Middle frontal gyrus (tissue), 1 donor: ENCODE results near the gene MYH3.

Experiments used
- DNase-seq: peaks from one replicate; pipeline ENCODE4 v3.0.0-alpha.2; 2015; ENCODE audit warnings: low spot score; ENCODE audit errors: extremely low spot score

Gene MYH3

DNA sequence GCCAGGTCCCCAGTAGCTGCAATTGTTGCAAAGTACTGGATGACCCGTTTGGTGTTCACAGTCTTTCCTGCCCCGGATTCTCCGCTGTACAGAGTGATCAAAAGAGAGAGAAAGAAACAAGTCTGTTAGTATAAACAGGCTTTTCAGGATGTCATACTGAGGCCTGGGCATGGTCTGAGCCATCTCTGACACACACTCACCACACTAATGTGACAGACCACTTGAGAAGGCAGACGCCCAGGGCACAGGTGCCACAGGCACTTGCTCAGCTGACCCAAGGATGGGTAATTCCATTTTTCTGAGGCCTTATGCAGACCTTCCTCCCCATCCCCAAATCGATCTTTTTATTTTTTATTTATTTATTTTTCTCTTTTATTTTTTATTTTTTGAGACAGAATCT, 7.5 kb downstream of the MYH3 start:
- no peak for DNase-seq

DNA sequence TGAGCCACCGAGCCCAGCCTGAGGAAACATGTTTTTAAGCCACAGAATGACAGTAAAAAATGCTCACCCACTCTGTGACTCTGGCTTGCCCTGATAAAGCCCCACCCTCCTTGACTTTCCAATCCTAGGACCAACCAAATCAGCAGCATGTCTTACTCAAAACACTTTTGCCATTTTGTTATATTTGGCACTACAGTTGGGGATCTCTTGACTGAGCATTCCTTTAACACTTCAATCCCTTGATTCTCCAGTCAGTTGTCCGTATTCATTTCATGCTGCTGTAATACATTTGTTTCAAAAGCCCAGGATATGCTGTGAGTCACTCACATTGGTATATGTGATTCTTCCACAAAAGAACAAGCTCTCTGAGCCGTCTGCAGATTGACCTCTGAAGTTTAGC, 8.2 kb downstream of the MYH3 start:
- DNase-seq, result no peak

DNA sequence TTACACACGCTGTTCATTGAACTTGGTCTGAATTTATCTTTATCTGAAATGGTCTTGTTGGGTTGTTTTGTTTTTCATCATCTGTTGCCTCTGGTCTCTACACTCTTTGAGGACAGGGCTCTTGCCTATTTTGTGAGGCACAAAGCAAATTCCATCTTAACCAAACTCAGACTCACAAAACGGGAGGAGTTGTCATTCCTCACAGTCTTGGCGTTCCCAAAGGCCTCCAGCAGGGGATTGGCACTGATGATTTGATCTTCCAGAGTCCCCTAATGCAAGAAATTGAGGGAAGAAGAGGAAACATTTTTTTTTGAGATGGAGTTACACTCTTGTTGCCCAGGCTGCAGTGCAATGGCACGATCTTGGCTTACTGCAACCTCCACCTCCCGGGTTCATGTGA, 8.7 kb downstream of the MYH3 start:
- DNase-seq, result no peak

DNA sequence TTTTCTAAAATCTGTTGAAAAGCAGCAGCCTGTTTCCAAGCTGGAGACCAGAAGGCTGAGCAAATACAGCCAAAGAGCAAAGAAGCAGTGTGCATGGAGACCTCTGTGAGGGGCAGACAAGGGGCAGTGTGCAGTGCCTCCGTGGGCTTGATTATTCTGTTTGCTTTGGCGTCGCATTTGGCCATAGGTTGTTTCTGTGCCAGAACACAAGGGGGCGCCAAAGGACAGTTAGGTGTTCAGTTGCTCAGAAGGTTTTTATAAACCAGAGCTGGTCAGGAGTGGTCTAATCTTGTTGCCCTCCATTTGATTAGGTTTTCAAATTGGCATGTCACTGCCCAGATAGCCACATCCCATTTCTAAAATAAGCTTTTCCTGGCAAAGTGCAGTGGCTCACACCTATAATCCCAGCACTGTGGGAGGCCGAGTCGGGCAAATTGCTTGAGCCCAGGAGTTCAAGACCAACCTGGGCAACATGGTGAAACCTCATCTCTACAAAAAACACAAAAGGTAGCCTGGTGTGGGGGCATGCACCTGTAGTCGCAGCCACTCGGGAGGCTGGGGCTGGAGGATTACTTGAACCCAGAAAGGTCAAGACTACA, 10.6 kb downstream of the MYH3 start:
- DNase-seq, result no peak

DNA sequence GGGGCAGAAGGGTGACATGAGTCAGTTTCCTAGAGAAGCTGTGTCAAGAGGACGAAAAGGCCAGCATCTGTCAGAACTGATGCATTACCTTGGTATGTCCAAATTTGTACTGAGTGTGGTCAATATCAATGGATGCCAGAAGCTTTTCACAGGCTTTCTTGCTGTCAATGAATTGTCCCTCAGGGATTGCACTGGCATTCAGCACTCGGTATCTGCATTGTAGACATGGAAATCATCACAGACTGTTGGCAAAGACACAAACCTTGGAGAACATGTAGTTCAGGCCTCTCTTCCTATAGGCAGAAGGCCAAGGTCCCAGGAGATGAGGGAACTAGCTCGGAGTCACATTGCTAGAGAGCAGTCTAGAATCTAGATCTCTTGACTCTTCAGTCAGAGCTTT, 16.6 kb downstream of the MYH3 start:
- DNase-seq, result no peak

DNA sequence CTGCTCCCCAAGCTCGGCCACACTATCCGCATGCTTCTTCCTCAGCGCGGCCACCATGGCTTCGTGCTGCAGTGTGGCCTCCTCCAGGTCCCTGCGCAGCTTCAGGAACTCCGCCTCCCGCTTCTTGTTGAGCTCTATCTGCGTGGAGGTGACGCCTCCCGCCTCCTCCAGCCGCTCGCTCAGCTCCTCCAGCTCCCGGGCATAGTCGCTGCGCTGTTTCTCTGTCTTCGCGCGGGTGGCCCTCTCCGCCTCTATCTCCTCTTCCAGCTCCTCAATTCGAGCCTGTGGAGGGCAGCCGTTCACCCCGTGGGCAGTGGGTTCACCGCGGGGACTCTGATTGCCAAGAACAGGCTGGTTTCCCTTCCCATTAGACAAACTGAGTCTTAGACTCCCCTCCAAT, 19.0 kb downstream of the MYH3 start:
- DNase-seq, result no peak

DNA sequence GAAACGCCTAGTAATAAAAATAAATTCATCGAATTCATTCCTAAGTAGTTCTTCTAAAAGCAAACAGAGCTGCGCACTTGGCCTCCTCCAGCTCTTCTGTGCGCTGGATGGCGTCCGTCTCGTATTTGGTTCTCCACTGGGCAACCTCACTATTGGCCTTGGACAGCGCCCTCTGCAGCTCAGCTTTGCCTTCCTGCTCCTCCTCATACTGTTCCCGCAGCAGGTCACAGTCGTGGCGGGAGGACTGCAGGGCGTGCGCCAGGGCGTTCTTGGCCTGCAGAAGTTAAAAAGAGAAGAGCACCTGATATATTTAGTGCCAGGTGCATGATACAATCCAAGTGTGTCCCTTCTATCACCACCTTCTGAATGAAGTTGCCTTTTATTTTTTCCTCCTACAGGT, 21.8 kb downstream of the MYH3 start:
- DNase-seq, result no peak

DNA sequence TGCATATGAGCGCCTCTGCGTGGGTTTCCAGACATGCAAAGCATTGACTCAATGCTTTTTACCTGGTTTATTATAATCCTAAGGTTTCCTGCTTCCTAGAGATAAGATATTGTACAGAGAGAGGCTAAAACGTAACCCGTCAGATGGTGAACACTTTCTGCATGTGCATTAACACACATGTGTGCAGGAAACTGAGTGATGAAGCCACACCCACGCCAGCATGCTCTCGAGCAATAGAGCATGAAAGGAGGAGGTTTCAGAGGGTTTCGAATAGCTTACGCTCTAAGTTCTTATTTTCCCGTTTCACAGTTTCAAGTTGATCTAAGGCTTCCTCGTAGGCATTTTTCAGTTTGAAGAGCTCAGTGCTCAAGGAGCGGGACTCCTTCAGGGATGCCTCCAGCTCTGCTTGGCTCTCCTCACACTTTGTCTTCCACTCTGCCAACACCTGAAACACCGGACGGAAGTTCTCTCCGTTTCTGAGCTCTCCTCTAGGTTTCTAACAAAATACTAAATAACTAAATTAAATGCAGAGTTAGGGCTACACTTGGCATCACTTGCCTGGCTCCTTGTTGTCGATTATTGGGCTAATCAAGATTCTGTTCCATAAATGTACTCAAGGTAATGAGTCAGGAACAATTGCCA, 23.2 kb downstream of the MYH3 start:
- DNase-seq, result no peak

DNA sequence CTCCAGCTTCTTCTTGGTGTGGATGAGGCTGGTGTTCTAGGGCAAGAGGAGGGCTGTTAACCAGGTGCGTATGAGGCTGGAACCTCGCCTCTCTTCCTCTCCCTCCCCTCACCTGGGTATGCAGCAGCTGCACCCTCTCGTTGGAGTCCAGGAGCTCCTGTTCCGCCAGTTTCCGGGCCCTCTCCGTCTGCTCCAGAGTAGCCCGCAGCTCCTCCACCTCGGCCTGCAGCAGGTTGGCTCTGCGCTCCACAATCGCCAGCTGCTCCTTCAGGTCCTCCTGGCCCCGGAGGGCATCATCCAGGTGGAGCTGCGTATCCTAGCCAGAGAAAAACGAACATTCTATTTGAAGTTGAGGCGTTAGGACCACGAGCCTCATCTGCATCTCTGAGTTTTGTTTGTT, 25.4 kb downstream of the MYH3 start:
- DNase-seq, result no peak

DNA sequence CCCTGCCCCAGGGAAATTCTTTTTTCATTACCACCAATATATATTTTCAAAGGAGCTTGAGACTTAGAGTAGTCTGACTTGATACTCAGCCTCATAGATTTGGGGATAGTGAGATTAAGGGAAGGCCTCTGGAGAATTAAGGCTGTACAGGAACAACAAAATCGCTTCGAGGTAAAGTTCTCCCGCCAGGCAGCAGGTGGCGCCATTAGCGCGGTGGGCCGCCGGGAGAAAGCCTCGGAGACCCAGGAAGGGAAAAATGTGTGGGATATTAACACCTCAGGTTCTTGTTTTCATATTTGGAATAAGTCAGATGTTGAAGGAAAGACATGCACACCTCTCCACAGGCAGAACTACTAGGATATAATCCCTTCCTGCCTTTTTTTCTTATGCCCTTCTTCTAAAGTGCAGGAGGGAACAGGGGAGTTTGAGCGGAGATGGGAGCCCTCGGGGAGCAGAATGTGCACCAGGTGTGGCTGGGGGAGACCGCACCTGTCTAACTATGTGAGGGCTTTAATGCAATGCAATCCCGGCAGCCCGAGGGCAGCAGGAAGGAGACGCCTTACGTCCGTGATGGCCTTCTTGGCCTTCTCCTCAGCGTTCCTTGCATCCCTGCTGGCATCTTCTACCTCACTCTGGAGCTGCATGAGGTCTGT, 25.9 kb downstream of the MYH3 start:
- DNase-seq, result no peak

DNA sequence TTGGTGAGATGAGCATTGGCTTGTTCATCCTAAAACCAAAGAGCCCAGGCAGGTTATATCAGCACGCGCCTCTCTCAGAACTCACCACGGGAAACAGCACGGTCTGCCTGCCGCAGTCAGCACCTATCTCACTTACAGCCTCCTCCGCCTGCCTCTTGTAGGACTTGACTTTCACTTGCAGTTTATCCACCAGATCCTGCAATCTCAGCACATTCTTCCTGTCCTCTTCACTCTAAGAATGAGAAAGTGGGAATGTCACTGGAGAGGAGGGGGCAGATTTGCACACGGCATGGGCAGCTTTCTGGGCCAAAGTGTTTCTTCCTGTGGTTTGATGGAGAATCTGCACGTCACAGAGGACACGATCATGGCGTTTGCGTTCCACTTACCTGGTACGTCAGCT, 27.4 kb downstream of the MYH3 start:
- DNase-seq, result no peak

DNA sequence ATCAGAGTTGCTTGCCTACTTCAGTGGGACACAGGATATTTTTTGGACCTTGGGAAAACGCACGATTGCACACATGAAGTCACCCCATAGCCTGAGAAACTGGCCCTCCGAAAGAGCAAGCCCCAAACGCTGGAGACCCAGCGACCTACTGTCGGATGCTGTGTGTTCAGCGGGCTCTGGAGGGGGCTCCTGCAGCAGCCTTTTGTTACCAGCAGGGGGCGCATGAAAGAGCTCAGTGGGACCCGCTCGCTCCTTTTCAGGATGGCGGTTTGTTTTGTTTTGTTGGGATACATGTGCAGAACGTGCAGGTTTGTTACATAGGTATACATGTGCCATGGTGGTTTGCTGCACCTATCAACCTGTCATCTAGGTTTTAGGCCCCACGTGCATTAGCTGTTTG, 28.4 kb downstream of the MYH3 start:
- DNase-seq, result no peak

DNA sequence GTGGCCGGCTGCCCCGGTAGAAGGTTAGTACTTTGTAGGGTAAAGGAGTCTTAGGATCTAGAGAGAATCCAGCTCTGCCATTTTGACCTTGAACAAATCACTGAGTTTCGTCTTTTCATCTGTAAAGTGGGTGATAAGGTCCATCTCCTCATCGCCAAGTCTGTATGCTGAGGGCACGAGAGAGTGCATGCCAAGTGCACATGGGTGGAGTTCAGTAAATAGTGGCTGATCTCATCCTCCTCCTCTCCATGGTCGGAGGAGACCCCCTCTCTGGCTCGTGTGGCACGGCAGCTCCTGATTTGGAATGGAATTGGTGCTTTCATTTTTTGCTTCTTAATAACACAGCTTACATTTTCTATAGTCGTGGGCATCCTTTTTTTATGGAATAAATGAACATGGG, 30.7 kb downstream of the MYH3 start:
- DNase-seq, result no peak

DNA sequence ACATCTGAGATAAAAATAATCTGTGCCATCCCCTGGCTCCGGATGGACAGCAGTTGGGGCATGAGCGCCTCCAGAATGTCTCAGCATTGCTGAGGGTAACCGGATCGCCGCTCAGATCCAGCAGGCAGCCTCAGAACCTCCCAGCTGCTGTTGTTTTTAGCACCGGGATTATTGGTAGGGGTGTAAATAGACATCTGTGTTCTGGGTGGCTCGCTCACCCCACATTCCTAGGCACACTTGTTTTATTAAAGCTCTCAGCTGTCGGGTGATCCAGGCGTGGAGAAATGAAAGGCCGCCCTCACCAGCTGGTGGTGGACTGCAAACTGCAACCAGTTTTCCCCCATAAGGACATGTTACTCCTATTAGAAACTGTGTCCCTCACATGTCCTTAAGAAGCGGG, 32.1 kb downstream of the MYH3 start:
- no peak for DNase-seq

DNA sequence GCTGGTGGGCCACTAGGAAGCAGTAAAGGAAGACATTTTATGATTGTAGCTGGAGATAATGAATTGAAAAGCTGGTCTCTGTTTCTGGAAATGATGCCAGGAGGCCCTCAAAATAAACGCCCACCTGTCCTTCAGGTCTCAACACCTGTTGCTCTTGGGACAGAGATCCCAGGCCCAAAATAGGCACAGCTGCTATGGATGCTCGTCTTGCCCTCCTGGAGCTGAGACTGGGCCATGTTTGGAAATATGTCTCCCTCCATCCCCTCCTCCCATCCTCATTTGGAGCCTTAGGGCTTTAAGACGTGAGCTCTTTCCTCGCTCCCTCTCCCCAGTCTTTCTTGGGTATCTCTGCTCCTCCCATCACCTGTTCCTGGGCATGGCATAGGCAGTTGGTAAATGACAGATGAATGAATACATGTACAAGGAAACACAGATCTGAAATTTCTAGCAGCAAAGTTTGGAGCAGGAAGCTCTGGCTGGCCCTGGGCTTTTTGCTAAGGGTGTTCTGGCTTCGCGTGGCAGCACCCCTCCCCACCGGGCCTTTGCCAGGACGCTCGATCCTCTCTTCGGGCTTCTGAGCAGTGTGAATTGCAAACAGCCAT, 33.3 kb downstream of the MYH3 start:
- DNase-seq, result no peak

DNA sequence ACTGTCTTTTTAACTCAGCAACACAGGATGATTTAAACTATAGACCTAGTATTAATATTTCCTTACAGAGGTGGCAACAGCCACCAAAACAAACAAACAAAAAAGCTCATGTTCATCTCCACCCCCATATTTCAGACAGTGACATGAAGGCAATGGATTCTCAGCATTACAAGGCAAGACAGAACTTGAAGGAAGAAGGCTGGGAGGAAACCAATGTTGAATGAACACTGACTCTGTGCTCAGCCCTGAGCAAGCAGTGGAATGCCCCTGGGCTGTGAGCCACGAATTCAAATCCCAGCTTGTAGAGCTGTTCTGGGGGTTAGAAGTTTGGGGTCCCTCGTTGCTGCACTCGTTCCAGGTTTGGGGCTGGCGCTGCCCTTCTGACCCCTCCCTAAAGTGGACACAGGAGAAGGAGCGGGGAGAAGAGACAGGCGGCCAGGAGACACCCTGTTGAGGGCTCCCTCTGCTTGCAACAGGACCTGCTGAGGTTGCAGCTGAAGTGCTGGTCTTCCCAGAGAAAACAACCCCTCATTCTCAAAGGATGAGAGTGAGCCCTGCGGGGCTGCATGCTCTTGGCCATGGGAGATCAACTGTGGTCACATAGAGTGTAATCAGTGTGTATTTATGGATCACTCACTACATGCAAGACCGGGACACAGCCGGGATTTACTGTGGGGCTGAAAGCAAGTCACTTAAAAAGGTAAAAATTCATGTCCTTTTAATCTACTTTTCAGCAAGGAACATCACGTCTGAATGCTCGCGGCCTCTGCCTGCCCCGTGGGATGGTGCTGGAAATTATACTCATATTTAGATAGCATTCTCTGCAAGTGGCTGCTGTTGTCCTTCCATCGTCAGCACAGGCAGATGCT, 34.3 kb downstream of the MYH3 start:
- DNase-seq, result no peak

DNA sequence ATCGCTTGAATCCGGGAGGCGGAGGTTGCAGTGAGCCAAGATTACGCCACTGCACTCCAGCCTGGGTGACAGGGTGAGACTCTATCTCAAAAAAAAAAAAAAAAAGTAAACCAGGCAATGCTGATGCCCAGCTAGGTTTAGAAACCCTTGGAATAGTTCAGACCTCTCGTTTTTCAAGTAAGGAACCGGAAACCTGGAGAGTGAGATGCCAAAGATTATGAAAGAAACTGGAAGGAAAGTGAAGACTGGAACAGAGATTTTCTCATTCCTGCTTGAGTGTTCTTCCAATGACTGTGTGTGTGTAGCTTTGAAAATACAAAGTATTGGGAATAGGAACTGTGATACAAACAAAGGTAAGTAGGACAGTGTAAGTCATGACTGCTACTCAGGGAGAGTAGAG, 35.7 kb downstream of the MYH3 start:
- DNase-seq, result no peak

DNA sequence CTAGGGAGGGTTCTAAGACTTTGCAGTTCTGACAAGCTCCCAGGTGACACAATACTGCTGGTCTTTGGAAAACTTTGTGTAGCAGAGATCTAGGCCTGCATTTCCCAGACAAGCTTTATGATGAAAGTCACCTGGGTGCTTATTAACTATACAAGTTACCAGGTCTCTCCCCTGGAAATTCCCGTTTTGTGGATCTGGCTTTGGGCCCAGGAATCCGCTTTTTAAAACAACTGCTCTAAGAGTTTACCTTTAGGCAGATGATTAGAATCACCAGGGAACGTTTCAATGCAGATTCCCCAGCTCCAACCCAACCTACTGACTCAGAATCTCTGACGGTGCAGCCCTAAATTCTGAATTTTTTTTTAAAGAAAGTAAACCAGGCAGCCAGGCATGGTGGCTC, 36.3 kb downstream of the MYH3 start:
- no peak for DNase-seq

DNA sequence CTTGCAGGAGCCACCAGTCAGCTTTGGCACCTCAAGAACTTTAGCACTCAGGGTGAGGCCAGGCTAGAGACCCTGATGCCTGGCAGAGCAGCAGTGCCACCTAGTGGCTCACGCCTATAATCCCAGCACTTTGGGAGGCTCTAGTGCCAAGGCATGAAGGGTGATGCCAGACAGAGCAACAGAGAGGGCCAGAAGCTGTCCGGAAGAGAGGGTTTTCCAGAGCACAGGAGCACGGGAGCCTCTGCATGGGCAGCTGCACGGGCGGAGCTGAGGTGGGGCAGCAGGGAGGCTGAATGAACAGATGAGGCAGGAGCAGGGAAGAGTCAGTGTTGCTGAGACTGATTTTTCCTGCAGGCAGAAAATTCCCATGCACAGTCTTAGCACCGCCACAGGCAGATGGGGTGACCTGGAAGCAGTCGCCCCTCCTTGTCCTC, 38.9 kb downstream of the MYH3 start:
- DNase-seq, result peak; percentile 67

DNA sequence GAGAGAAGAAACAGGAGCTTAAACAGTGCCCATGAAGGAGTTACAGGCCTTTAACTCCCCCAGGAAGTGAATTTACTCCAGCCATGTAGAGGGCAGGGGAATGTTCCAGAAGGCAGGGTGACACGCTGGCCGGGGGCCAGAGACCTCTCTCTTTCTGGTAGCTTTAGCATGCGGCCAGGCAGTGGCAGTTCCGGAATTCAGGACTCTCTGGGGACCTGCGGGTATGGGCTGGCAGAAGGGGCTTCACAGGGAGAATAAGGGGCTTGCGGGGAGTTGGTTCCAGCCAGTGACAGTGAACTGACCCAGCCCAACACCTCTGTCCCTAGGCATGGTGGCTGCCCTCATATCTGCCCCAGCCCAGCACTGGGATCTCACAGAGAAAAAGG, 40.0 kb downstream of the MYH3 start:
- DNase-seq, result no peak

DNA sequence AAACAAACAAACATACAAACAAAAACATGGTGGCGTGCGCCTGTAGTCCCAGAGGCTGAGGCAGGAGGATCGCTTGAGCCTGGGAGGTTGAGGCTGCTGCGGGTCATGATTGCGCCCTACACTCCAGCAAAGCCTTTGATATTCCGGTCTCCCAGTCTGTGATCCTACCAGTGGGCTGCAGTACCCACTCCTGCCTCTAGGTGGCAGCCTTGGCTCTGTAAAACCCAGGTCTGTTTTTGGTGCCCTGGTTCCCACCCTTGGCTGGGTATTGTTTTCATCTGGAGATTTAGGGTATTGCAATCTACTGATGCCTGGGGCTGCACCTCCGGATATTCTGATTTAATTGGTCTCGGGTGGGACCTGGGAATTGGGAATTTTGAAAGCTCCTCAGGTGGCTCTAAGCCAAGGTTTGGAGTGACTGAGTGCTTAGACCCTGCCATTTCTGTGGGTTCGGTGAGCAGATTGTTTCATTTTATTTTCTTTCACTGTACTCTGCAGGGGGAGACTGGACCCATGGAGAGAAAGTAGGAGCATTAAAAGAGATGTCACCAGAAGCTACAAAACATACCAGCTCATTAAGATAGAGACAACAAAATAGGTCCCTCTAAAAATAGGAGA, 40.5 kb downstream of the MYH3 start:
- no peak for DNase-seq
